GM18507 (cell line): Measurements from ENCODE around the gene GGA1.
"Not testable (repeated sequence)": the region's sequence is repeated elsewhere in the genome, so short reads cannot be mapped to it uniquely, and the experiment has no call there.

Experiments used
- DNase-seq: peaks from one replicate; pipeline ENCODE4 v3.0.0; 2011; ENCODE audit warnings: low read depth; ENCODE audit not compliant: insufficient read length; ENCODE audit errors: extremely low spot score
- FAIRE-seq: peaks from 2 replicates; lab custom pipeline; 2011; peaks lifted over from hg19 to GRCh38; lab: Jason Lieb, UNC

GGA1 gene

GRCh38 chr22:37607010-37607934, 1.4 kb upstream of the GGA1 start:
- no peak for DNase-seq
- FAIRE-seq: peak; percentile 91

GRCh38 chr22:37607935-37608476, 628 bp upstream of the GGA1 start:
- no peak for DNase-seq
- FAIRE-seq: no peak

GRCh38 chr22:37609240-37610152, 862 bp downstream of the GGA1 start:
- DNase-seq: no peak
- peak; percentile 68 for FAIRE-seq

- not testable (repeated sequence) for DNase-seq, FAIRE-seq
These were observed 1.5 kb downstream of the GGA1 start for GRCh38 chr22:37610153-37610475.

- DNase-seq (no peak), FAIRE-seq (no peak)
These were observed 2.0 kb downstream of the GGA1 start for GRCh38 chr22:37610480-37611129.

GRCh38 chr22:37611207-37611606, 2.6 kb downstream of the GGA1 start:
- FAIRE-seq (no peak), DNase-seq (no peak)

GRCh38 chr22:37616201-37617083, 7.8 kb downstream of the GGA1 start:
- FAIRE-seq (no peak), DNase-seq (no peak)

- DNase-seq (no peak), FAIRE-seq (no peak)
These were observed 8.8 kb downstream of the GGA1 start for GRCh38 chr22:37617431-37617830.

GRCh38 chr22:37618072-37618656, 9.5 kb downstream of the GGA1 start:
- FAIRE-seq (no peak), DNase-seq (no peak)

GRCh38 chr22:37618674-37619073, 10.0 kb downstream of the GGA1 start:
- no peak for FAIRE-seq
- DNase-seq: no peak

- DNase-seq (no peak), FAIRE-seq (no peak)
These were observed 11.4 kb downstream of the GGA1 start for GRCh38 chr22:37619991-37620390.

GRCh38 chr22:37621352-37621860, 12.8 kb downstream of the GGA1 start:
- DNase-seq (no peak), FAIRE-seq (no peak)

- FAIRE-seq (peak; percentile 64), DNase-seq (no peak)
These were observed 14.7 kb downstream of the GGA1 start for GRCh38 chr22:37623075-37624016.

GRCh38 chr22:37624017-37624365, 15.4 kb downstream of the GGA1 start:
- FAIRE-seq: no peak
- no peak for DNase-seq

- FAIRE-seq (no peak), DNase-seq (no peak)
These were observed 16.2 kb downstream of the GGA1 start for GRCh38 chr22:37624876-37625275.

GRCh38 chr22:37625737-37626136, 17.1 kb downstream of the GGA1 start:
- no peak for FAIRE-seq

GRCh38 chr22:37626144-37626543, 17.5 kb downstream of the GGA1 start:
- FAIRE-seq (no peak), DNase-seq (no peak)

More at GRCh38 chr22:37625737-37626136, 17.1 kb downstream of the GGA1 start:
- no peak for DNase-seq
